Measurements from ENCODE around the gene AK4. TPM values are rescaled to one million over a fixed set of nuclear protein-coding genes. Genes with fewer than 3 reads are reported as not detected.
"Not testable (repeated sequence)": the region's sequence is repeated elsewhere in the genome, so short reads cannot be mapped to it uniquely, and the experiment has no call there.

The AK4 gene
- polyA plus RNA-seq, 10 donors, result 8.2 to 14.1 (median 9.3) TPM

DNA sequence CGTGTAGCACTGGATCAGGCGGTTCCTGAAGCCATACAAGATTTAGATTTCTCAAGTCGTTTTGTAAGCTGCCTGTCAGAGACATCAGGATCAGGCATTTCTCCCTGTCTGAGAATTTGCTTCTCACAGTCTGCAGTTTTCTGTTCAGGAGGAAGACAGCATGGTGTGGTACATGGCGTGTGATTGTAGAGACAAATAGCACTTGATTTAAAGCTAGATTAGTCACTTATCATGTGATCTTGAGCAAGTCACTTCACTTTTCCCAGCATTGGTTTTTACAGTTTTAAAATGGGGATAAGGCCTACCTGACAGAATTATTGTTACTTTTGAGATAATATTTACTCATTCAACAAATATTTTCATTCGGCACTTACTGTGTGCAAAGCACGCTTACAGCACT is 63.3 kb downstream of the AK4 start:
- no peak for DNase-seq

DNA sequence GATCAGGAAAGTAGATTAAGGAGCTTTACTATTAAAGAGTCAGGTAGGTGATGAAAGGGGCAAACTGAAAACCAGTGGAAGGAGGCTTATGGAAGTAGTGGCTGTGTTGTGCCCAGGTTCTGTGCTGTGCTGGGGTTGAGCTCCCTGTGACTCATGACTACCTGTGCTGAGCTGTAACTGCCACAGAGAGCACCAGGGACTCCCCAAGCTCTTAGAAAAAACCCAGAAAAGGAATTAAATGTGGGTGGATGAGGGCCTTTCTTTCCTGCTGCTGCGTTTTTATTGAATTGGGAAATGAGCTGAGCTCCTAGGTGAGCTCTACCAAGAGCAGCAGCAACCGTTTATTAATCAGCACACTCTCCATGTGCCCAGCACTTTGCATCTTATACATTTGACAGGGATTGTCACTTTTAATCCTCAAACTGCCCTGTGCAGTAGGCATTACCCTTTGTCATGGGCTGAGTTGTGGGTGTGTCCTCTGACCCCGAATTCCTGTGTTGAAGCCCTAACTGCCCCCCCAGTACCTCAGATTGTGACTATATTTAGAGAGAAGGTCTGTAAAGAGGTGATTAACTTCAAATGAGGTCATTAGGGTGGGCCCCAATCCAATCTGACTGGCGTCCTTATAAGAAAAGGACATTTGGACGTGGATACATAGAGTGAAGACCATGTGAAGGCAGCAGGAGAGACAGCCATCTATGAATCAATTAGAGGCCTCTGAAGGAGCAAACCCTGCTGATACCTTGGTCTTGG is 65.4 kb downstream of the AK4 start:
- no peak for DNase-seq

DNA sequence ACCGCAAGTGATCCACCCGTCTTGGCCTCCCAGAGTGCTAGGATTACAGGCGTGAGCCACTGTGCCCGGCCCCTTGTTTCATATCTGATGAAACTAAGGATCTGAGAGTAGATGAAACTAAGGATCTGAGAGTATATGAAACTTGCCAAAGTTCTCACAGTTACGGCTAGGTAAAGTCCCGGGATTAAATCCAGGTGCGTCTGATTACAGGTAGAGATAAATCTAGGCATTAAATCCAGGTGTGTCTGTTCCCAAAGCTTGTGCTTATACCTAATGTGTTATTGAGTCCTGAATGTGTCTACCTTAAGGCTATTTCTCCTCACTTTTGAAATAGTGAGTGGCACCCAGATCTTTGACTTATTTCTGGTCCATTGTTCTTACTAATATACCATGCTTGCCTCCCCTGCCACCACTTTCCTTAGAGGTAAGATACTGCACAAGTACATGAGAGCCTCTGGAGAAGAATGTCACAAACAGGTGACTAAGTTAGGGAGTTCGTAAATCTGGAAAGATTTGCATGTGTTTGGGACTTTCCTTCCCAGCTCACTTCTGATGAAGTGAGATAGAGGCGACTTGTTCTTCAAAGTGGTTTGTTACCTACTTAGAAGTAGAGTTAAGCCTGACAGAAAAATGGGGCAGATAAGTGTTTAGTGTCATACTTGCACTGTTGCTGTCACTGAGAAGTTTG is 66.5 kb downstream of the AK4 start:
- DNase-seq, result no peak

DNA sequence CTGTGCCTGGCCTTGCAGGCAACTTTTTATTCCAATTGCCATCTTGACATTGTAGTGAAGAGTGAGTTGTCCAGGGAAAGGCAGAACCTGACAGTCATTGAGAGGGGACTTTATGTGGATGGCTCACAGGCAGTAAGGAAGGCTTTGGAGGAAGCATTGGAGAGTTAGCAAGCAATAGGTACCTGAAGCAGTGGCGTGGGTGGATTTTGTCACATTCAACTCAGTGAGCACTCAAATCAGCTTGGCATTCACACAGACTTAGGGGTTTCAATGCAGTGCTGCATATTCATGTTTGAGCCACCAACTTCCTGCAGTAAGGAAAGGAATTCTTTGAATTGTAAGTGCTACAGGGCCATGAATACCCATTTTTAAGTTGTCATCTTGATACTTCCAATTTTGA is 69.0 kb downstream of the AK4 start:
- DNase-seq, result no peak

DNA sequence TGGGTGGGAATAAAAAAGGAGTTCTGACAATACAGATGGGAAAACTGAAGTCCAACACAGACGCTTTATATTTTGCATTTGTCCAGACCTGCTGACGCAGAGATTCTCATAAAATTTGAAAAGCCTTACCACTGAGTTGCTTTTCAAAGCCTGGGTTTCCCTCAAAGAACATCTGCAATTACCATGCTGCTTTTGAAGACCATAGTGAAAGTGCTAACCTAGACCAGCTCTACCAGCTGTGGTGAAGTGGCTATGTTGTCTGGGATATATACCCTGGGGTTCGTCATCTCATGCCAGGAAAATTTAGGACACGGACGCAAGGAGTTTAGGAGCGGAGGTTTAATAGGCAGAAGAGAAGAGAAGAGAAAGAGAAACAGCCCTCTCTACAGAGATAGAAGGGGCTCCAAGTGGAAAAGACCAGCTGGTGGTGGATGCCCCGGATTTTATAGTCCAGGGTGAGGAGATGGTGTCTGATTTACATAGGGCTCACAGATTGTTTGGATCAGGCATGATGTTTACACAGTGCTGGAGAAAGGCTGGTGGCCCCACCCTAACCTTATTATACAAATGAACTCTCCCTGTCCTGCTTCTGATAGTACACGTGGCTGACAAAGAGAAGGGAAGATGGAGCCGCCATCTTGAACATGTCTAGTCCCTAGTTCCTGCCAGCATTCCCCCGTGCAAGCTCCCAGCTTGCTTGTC is 73.8 kb downstream of the AK4 start:
- DNase-seq, result no peak

DNA sequence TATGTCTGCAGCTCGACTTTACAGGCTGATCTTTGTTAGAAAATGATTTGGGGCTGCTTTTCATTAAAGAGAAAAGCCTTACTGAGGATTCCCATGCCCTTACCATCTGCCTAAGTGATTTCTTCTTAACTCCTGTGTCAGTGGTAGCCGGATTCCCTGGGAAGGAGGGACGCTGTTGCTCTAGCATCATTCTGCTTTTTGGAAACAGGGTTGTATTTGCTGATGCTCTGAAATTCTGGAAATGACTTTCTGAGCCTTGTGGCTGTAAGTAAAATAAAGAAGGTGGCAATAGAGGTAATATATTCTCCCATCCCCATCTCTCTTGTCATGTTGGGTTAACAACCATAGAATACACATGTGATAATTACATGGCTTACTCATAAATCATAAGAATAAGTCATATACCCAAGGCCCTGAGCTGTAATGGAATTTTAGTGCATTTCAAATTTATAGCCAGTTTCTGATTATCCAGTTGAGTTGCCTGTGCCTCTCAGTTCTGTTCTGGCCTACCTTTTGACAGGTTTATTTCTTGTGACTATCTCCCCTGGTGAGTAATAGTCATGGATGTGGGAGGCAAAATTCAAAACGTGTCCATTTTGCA is 74.4 kb downstream of the AK4 start:
- DNase-seq, result no peak

DNA sequence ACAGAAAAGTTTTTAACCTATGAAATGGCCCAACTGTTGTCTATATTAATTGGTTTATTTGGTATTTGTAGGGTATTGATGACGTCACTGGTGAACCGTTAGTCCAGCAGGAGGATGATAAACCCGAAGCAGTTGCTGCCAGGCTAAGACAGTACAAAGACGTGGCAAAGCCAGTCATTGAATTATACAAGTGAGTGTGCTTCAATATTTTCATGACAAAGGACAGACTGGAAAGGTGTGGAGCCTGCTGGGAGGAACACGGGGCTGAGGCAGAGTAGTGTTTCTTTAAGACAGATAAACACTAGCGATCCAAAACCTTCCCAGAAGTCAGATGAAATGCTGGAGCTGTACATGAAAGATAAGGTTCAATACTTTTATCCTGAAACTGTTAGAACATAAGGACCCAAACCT is 76.7 kb downstream of the AK4 start:
- DNase-seq, result no peak

DNA sequence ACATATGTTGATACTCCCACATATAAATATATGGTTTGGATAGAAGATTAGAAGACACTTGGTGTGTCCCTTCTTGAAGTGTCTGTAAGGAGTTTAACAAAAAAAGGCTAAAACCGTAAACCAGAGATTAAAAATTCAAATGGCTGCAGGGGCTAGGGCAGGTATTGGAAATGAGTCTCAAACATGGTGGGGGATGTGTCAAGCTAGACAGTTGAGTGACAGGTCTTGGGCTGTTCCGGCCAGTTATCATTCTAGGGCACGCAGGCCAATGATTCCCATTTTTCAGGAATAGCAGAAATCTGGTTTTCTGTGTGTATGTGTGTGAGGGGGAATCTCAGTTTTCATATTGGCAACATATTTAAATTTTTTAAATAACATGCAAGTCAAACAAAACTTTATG is 77.2 kb downstream of the AK4 start:
- no peak for DNase-seq

DNA sequence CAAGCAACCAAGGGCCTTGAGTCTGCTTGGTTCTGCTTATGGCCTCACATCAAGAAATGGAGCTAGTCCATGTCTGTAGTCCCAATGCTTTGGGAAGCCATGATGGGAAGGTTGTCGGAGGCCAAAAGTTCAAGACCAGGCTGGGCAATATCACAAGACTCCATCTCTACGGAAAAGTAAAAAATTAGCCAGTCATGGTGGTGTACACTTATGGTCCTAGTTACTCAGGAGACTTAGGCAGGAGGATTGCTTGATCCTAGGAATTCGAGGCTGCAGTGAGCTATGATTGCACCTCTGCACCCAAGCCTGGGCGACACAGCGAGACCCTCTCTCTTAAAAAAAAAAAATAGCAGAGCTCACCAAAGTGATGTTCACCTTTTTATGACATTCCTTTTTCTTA is 81.2 kb downstream of the AK4 start:
- no peak for DNase-seq

DNA sequence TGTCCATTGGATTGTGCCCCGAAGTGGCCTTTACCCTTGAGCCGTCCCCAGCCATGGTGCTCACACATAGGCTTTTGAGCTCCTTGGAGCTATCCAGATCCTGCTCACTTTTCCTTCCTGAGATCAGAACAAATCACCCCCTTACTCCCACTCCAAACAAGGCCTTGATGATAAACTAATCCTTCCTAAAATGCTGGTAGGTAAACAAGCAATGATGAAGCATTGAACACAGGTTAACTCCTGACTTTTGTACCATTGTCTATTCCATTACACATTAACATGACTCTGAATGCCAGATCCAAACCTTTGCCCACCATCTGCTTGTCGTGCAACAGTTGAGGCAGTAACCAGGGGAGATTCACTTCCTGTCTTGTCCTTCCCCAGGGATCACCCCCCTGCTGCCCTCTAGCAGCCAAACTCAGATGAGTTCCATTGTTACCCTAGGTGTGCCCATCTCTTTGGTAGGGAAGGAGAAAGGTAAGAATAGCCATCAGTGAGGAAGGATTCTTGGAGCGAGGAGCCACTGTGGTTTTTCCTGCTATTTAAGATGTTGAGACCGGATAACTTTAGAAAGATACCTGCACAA is 81.8 kb downstream of the AK4 start:
- no peak for DNase-seq

DNA sequence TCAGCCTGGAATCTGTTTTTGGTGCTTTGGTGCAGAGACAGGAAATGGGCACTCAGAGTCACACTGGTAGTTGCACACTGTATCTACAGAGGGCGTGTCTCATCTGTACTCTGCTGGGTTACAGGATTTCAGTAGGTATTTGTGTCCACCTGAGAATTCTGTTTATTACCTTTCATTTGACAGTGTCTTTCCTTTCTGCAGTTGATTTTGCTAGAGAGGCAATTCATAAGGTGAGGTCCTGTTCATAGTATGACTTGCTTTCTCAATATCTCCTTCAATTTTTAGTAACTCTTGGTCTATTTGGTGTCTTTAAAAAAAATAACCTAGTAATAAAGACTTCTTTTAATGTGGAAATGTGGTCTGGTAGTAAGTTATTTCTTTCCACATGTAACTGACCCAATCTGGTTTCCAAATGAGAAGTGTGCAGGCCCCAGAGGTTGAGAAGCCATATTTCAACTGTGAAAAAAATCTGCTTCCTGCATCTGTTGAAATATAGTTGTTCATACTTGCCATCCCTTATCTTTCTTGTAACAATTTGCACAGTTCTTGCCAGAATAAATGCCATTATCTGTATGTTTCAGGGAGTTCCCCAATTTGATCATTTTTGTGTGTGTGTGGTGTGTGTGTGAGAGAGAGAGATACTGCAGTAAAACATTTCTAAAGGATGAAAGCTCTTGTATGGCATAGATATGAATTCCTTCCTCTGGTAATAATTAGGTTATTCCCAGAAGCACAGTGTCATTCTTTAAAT is 82.9 kb downstream of the AK4 start:
- DNase-seq, result no peak

DNA sequence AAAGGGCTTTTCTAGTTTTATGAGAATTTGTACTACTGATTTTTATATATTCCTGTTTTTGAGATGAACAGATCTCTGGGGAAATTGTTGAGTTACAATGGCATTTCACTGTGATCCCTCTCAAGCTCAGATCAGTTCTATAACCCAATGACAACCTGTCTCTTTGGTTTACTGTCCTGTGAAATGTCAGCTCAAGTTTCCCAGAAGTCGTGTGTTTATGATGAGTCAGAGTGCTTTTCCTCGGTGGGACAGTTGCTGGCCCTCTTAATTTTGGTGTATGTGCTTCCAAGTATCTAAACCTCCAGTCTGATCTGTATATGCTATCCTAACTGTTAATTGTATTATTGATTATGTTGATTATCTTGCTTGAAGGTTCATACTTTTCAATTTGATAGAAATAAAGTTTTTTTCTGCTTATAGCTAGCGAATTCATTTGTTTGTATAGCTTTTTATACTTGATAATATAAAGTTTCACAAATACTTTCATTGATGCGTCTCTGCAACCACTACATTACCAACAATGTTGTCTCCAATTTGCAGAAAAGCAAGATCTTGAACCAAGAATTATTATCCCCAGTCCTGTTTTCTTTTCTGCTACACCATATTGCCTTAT is 83.8 kb downstream of the AK4 start:
- no peak for DNase-seq

DNA sequence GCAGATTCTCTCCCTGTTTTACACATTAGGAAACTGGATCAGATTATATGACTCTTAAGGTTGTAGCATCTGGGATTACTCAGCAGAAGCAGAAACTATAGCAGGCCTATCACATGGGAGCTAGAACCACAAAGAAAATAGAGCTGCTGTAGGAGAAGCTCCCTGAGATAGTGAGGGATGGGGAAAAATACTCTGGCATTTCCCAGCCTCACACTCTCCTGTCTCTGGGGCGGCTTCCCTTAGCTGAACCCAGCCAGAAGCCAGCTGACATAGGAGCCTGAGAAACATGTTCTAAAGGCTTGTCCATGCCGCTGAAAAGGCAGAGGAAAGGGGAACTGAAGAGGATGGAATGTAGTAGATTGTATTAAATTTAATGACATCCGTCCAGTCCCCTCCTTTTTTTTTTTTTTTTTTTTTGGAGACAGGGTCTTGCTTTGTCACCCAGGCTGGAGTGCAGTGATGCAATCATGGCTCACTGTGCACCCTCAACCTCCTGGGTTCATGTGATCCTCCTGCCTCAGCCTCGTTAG is 84.5 kb downstream of the AK4 start:
- DNase-seq, result no peak

DNA sequence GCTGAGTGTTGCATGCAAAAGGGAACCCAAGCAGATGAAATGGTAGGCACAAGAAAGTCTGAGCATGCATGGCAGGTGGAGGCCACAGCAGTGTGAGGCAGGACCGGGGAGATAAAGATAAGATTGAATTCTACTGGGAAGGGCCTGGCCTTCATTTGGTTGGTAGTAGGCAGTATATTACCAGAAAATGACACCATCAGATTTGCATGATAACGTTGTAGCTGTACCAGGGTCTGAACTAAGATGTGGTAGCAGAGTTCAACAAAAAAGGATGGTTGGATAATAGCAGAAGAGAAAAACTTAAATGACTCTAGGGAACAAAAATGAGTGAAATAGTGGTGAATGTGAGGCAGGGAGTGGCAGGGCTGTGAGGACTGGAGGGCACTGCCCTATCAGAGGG is 85.8 kb downstream of the AK4 start:
- DNase-seq, result no peak

DNA sequence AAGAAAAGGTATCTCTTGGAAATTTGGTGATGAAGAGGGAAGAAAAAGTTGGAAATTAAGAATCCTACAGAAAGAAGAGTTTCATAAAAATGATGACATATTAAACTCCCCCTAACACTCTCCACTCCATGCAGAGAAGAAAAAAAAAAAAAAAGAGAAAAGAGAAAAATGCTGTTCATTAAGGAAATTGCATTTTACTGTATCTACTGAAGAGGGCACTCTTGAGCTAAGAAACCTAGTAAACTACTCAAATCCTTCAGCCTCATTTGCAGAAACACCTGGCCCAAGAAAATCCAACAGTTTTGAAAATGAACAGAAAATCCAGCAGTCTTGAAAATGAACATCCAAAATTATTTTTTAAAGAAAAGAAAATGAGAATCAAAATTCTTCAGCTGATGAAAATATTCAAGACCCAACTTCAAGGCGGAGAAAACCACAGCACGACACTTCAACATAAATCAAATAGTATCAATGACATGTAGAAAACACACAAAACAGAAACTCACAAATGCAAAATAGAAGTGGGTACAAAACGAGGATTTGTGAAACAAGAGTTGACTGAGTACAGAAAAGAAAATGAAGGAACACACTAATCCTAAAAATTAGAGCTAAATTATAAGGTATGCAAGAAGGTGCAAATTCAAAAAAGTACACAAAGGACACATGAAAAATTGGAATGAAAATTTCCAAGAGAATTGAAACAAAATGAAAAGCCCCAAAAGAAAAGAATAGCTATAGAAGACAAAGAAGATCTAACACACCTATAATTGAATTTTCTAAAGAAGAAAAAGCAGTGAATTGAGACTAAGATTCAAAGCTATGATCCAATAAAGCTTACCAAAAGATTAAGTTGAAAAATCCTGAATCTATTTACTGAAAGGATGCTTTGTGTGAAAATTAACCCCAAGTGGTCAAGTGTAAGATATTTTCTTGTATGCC is 88.1 kb downstream of the AK4 start:
- DNase-seq, result no peak

DNA sequence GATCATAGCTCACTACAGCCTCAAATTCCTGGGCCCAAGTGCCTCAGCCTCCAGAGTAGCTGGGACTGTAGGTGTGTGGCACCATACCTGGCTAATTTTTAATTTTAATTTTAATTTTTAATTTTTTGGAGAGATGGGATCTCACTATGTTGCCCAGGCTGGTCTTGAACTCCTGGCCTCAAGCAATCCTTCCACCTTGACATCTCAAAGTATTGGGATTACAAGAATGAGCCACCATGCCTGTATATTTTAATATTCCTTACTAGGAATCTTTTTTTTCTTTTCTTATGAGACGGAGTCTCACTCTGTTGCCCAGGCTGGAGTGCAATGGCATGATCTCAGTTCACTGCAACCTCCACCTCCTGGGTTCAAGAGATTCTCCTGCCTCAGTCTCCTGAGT is 89.1 kb downstream of the AK4 start:
- DNase-seq, result not testable (repeated sequence)

DNA sequence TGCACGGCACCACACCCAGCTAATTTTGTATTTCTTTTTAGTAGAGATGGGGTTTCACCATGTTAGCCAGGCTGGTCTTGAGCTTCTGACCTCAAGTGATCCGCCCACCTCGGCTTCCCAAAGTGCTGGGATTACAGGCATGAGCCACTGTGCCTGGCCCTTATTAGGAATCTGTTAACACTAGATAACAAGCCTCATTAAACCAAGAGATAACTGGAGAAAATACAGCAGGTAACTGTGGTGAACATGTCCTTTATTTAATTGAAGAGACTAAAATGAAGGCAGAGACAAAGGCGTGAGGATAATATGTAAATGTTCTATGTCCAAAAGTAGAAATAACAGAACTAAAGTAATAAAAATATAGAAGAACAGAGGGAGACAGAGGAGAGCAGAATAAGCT is 89.5 kb downstream of the AK4 start:
- DNase-seq, result no peak

DNA sequence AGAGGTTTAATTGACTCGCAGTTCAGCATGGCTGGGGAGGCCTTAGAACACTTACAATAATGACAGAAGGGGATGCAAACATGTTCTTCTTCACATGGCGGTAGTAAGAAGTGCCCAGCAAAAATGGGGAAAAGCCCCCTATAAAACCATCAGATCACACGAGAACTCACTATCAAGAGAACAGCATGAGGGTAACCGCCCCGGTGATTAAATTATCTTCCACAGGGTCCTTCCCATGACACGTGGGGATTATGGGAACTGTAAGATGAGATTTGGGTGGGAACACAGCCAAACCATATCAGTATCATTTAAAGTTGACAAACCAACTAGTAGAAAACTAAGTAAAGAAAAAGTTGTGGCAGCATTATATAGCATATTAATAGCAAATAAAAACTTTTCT is 90.0 kb downstream of the AK4 start:
- DNase-seq, result no peak

DNA sequence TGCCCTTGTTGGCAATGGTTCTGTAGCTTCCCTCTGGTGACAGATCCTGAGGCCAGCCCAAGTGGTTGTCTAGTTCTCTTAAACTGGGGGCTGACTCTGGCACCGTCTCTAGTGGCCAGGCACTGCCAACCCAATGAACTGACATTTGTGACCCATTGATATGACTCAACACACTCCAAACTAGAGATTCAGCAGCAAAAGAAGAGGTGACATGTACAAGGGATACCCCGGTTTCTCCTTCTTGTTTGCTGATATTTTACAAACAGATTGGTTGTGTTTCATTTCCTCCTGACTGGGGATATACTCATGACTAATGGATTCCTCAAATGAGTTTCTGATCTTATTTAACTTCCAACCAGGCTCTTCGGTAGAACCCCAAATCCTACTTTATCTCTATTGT is 95.5 kb downstream of the AK4 start:
- DNase-seq, result no peak

DNA sequence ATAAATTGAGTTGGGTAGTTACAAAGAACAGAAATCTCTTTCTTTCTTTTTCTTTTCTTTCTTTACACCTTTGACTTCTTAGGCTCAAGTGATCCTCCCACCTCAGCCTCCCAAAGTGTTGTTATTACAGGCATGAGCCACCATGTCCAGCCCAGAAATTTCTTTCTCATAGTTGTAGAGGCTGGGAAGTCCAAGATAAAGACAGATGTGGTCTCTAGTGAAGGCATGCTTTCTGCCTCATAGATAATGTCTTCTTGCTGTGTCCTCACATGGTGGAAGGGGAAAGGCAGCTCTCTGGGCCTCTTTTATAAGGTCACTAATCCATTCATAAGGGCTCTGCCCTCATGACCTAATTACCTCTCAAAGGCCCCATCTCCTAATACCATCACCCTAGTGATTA is 97.3 kb downstream of the AK4 start:
- DNase-seq, result no peak
